IMR-90 (cell line): Measurements from ENCODE around the gene CD8B2. TPM values are rescaled to one million over a fixed set of nuclear protein-coding genes. Genes with fewer than 3 reads are reported as not detected.

Experiments used
- ATAC-seq: fragments of 200-7000 bp; cut with Tn5 transposase; 2 replicates; pipeline ENCODE4 v1.9.1; 2020; ENCODE audit warnings: low read depth, mild to moderate bottlenecking, moderate library complexity
- BruUV-seq: library from RNA; stranded (reverse); fragments of 400-500 nt; replicated peaks from 2 replicates; lab custom pipeline; 2021; lab: Mats Ljungman, UMichigan
- CTCF ChIA-PET: fragments of 300-600 bp; formaldehyde crosslinking; extraction: SDS; loops from one replicate; lab custom pipeline; 2021; ENCODE audit warnings: antibody characterized with exemption; lab: Yijun Ruan, JAX
- POLR2A ChIA-PET: fragments of 300-600 bp; sonication (Branson Sonifier 250); formaldehyde crosslinking; loops from one replicate; lab custom pipeline; 2022; ENCODE audit warnings: antibody characterized with exemption; ENCODE audit not compliant: unreplicated experiment; lab: Charles Lee
- DNase-seq: peaks from one replicate; pipeline ENCODE4 v3.0.0; 2013
- H2AFZ ChIP-seq: replicated peaks from 2 replicates; pipeline ENCODE3; 2013; ENCODE audit warnings: low read length, mild to moderate bottlenecking; ENCODE audit not compliant: poor library complexity
- H2AK5ac ChIP-seq: 2 replicates; pipeline ENCODE4 v1.6.1; 2013; ENCODE audit warnings: low read depth, low read length, inconsistent platforms
- H2AK9ac ChIP-seq: replicated peaks from 2 replicates; pipeline ENCODE3; 2013; ENCODE audit warnings: mild to moderate bottlenecking, low read depth, low read length, moderate library complexity; ENCODE audit not compliant: poor library complexity
- H2BK120ac ChIP-seq: 2 replicates; pipeline ENCODE4 v1.6.1; 2013; ENCODE audit warnings: low read depth, low read length, inconsistent platforms
- H2BK15ac ChIP-seq: 3 replicates; pipeline ENCODE4 v1.6.1; 2013; ENCODE audit warnings: low read depth, low read length, inconsistent platforms
- H2BK20ac ChIP-seq: 2 replicates; pipeline ENCODE4 v1.6.1; 2013; ENCODE audit warnings: low read depth, mild to moderate bottlenecking, inconsistent platforms, low read length, moderate library complexity
- H2BK5ac ChIP-seq: 2 replicates; pipeline ENCODE4 v1.6.1; 2013; ENCODE audit warnings: mild to moderate bottlenecking, low read depth, low read length, inconsistent platforms; ENCODE audit not compliant: poor library complexity, severe bottlenecking
- H3K14ac ChIP-seq: replicated peaks from 2 replicates; pipeline ENCODE4 v1.6.1; 2013; ENCODE audit warnings: low read depth, low read length, inconsistent platforms
- H3K18ac ChIP-seq: 2 replicates; pipeline ENCODE4 v1.6.1; 2013; ENCODE audit warnings: low read depth, low read length, control low read depth
- H3K23ac ChIP-seq: 2 replicates; pipeline ENCODE4 v1.6.1; 2013; ENCODE audit warnings: low read depth, low read length, inconsistent platforms
- H3K27ac ChIP-seq: 2 replicates; pipeline ENCODE4 v1.5.1; 2013; ENCODE audit warnings: mild to moderate bottlenecking, control low read depth, low read length; ENCODE audit not compliant: insufficient read depth
- H3K27me3 ChIP-seq: 2 replicates; pipeline ENCODE4 v1.6.1; 2013; ENCODE audit warnings: low read length; ENCODE audit not compliant: control insufficient read depth, insufficient read depth
- H3K36me3 ChIP-seq: 2 replicates; pipeline ENCODE4 v1.6.1; 2013; ENCODE audit warnings: low read length, mixed read lengths; ENCODE audit not compliant: control insufficient read depth, insufficient read depth
- H3K4ac ChIP-seq: 2 replicates; pipeline ENCODE4 v1.6.1; 2013; ENCODE audit warnings: low read depth, low read length, inconsistent platforms
- H3K4me1 ChIP-seq: 2 replicates; pipeline ENCODE4 v1.6.1; 2013; ENCODE audit warnings: low read length, mixed read lengths; ENCODE audit not compliant: control insufficient read depth, insufficient read depth
- H3K4me2 ChIP-seq: 2 replicates; pipeline ENCODE4 v1.6.1; 2013; ENCODE audit warnings: low read depth, mild to moderate bottlenecking, control low read depth, low read length, moderate library complexity
- H3K4me3 ChIP-seq: 2 replicates; pipeline ENCODE4 v1.5.1; 2013; ENCODE audit warnings: low read depth, mild to moderate bottlenecking, control low read depth, low read length, moderate library complexity; ENCODE audit not compliant: insufficient read depth
- H3K56ac ChIP-seq: 2 replicates; pipeline ENCODE4 v1.6.1; 2013; ENCODE audit warnings: low read length, inconsistent platforms; ENCODE audit not compliant: insufficient read depth; ENCODE audit errors: extremely low read depth
- H3K79me1 ChIP-seq, 2 experiments: 2 replicates each; pipeline ENCODE4 v1.6.1; 2013; ENCODE audit warnings: low read length in 2 of 2, inconsistent platforms in 1 of 2, low read depth in 1 of 2
- H3K9ac ChIP-seq: 2 replicates; pipeline ENCODE4 v1.6.1; 2013; ENCODE audit warnings: low read depth, low read length, control low read depth
- H3K9me1 ChIP-seq: 2 replicates; pipeline ENCODE4 v1.6.1; 2013; ENCODE audit warnings: low read length, inconsistent platforms; ENCODE audit not compliant: insufficient read depth
- H3K9me3 ChIP-seq: 2 replicates; pipeline ENCODE4 v1.6.1; 2013; ENCODE audit warnings: low read length; ENCODE audit not compliant: control insufficient read depth, insufficient read depth
- H4K20me1 ChIP-seq: 2 replicates; pipeline ENCODE4 v1.6.1; 2013; ENCODE audit warnings: low read length, inconsistent platforms; ENCODE audit not compliant: insufficient read depth
- H4K5ac ChIP-seq: 2 replicates; pipeline ENCODE4 v1.6.1; 2013; ENCODE audit warnings: mild to moderate bottlenecking, low read depth, low read length, control low read depth
- H4K8ac ChIP-seq, 2 experiments: 2 replicates each; pipeline ENCODE4 v1.6.1; 2013; ENCODE audit warnings: low read depth in 2 of 2, low read length in 2 of 2, control low read depth in 1 of 2, inconsistent platforms in 1 of 2
- H4K91ac ChIP-seq: 2 replicates; pipeline ENCODE4 v1.6.1; 2013; ENCODE audit warnings: low read depth, low read length, inconsistent platforms; ENCODE audit not compliant: insufficient read depth
- BHLHE40 ChIP-seq: fragments of 150-350 bp; IDR thresholded peaks from 2 replicates; pipeline ENCODE4 v1.6.1; 2016; ENCODE audit warnings: mild to moderate bottlenecking, low read depth, low read length
- CEBPB ChIP-seq: IDR thresholded peaks from 2 replicates; pipeline ENCODE4 v1.6.1; 2012; ENCODE audit warnings: low read depth, low read length, improper control_type of control experiment
- CHD1 ChIP-seq: IDR thresholded peaks from 2 replicates; pipeline ENCODE4 v1.6.1; 2012; ENCODE audit warnings: low read depth, low read length, improper control_type of control experiment
- CTCF ChIP-seq: conservative IDR thresholded peaks from 2 replicates; pipeline ENCODE4 v1.5.1; 2012; ENCODE audit warnings: mild to moderate bottlenecking, low read depth, low read length, improper control_type of control experiment
- ELK1 ChIP-seq: fragments of 150-350 bp; IDR thresholded peaks from 2 replicates; pipeline ENCODE4 v1.6.1; 2016; ENCODE audit warnings: low read depth, mild to moderate bottlenecking, low read length, moderate library complexity, borderline replicate concordance
- FOS ChIP-seq: fragments of 150-350 bp; IDR thresholded peaks from 2 replicates; pipeline ENCODE4 v1.6.1; 2016; ENCODE audit warnings: low read depth, low read length
- MAFK ChIP-seq: IDR thresholded peaks from 2 replicates; pipeline ENCODE4 v1.6.1; 2012; ENCODE audit warnings: low read depth, low read length, improper control_type of control experiment
- MAZ ChIP-seq: IDR thresholded peaks from 2 replicates; pipeline ENCODE4 v1.6.1; 2012; ENCODE audit warnings: low read depth, mild to moderate bottlenecking, low read length, improper control_type of control experiment, moderate library complexity, borderline replicate concordance
- MXI1 ChIP-seq: IDR thresholded peaks from 2 replicates; pipeline ENCODE4 v1.6.1; 2012; ENCODE audit warnings: low read depth, mild to moderate bottlenecking, low read length, moderate library complexity, borderline replicate concordance
- NFE2L2 ChIP-seq: fragments of 150-350 bp; IDR thresholded peaks from 2 replicates; pipeline ENCODE4 v1.6.1; 2016; ENCODE audit warnings: low read depth, mild to moderate bottlenecking, low read length
- POLR2A ChIP-seq: IDR thresholded peaks from 2 replicates; pipeline ENCODE4 v1.6.1; 2012; ENCODE audit warnings: mild to moderate bottlenecking, low read depth, low read length
- RAD21 ChIP-seq: IDR thresholded peaks from 2 replicates; pipeline ENCODE4 v1.6.1; 2012; ENCODE audit warnings: low read length, improper control_type of control experiment
- RCOR1 ChIP-seq: IDR thresholded peaks from 2 replicates; pipeline ENCODE4 v1.6.1; 2012; ENCODE audit warnings: mild to moderate bottlenecking, low read length, improper control_type of control experiment; ENCODE audit not compliant: insufficient replicate concordance
- RFX5 ChIP-seq: IDR thresholded peaks from 2 replicates; pipeline ENCODE4 v1.8.0; 2012; ENCODE audit warnings: low read depth, mild to moderate bottlenecking, low read length, moderate library complexity
- SMC3 ChIP-seq: fragments of 150-350 bp; IDR thresholded peaks from 2 replicates; pipeline ENCODE4 v1.6.1; 2016; ENCODE audit warnings: low read depth, mild to moderate bottlenecking, antibody characterized with exemption, low read length, moderate library complexity
- USF2 ChIP-seq: fragments of 150-350 bp; IDR thresholded peaks from 2 replicates; pipeline ENCODE4 v1.6.1; 2017; ENCODE audit warnings: mild to moderate bottlenecking, antibody characterized with exemption, low read length, low read depth
- WGBS, 2 experiments: methylation state at CpG; one replicate each; pipeline versions ENCODE4 v1.1.5 to v1.1.7; 2013; ENCODE audit warnings: missing lambda C conversion rate in 2 of 2; ENCODE audit not compliant: insufficient read length in 1 of 2; ENCODE audit errors: extremely low coverage in 2 of 2; 5-methylcytosine and 5-hydroxymethylcytosine counted together
- dilution Hi-C: fragments of 300-500 bp; cut with HindIII; formaldehyde crosslinking; loops from one replicate; pipeline ENCODE4 v1.14.3; 2018; ENCODE audit warnings: low sequenced_read_pairs; ENCODE audit not compliant: unreplicated experiment
- in situ Hi-C: fragments of 300-500 bp; cut with MboI; formaldehyde crosslinking; loops from 3 replicates; pipeline ENCODE4 v1.14.3; 2019; ENCODE audit warnings: low sequenced_read_pairs, inconsistent platforms, mixed read lengths
- intact Hi-C: fragments of 100-400 bp; cut with micrococcal nuclease; formaldehyde crosslinking; loops from 2 replicates; pipeline ENCODE4 v1.10.0; 2022
- polyA plus RNA-seq, 3 experiments: library from polyadenylated mRNA; depleted of rRNA; stranded (reverse); fragments of >200 nt; gene quantifications; 2 replicates each; pipeline ENCODE4 v1.2.3, GENCODE V29; 2012; ENCODE audit warnings: low replicate concordance in 1 of 3
- total RNA-seq: library from RNA; depleted of rRNA; stranded (reverse); fragments of >200 nt; gene quantifications from 2 replicates; pipeline ENCODE4 v1.2.3, GENCODE V29; 2012

The CD8B2 gene
- total and polyA plus RNA-seq, 2 of the 4 experiments (the other 2 are of a cell fraction), result not detected

GRCh38 chr2:106553321-106553720 is 66.2 kb downstream of the CD8B2 start:
- intact Hi-C loops, result no loop called here
- no peak overlapping the region for H3K14ac ChIP-seq
- H3K18ac ChIP-seq, result no peak overlapping the region
- H2AFZ ChIP-seq, result no peak overlapping the region
- ChIA-PET CTCF (no interaction called here), POLR2A (no interaction called here)
- no peak overlapping the region for H2BK5ac ChIP-seq
- H3K9me1 ChIP-seq, result no peaks in the 10 kb centered on the region
- no peaks in the 10 kb centered on the region for H3K9me3 ChIP-seq
- no peak overlapping the region for H3K9ac ChIP-seq
- H2AK9ac ChIP-seq, result no peak overlapping the region
- no peak overlapping the region for H2BK120ac ChIP-seq
- no peaks in the 10 kb centered on the region for H3K79me1 ChIP-seq
- no peaks in the 10 kb centered on the region for H4K20me1 ChIP-seq
- in situ Hi-C loops, result no loop called here
- no peak overlapping the region for H4K5ac ChIP-seq
- no peak overlapping the region for H4K8ac ChIP-seq
- TF ChIP-seq NFE2L2 (no peak), ELK1 (no peak), CTCF (no peak), FOS (no peak), POLR2A (no peak), CHD1 (no peak), BHLHE40 (no peak), RAD21 (no peak), CEBPB (no peak), SMC3 (no peak), RFX5 (no peak), RCOR1 (no peak), MAFK (no peak), USF2 (no peak), MAZ (no peak), MXI1 (no peak)
- H2AK5ac ChIP-seq, result no peak overlapping the region
- H3K27me3 ChIP-seq, result no peaks in the 10 kb centered on the region
- WGBS, 2 experiments, result 24% methylated on average over 2 of the region's 6 CpGs; no CpG with 5 or more reads in 1 of the 2 experiments
- no peak overlapping the region for H3K56ac ChIP-seq
- H3K4me1 ChIP-seq, result no peaks in the 10 kb centered on the region
- no peak overlapping the region for H3K4me2 ChIP-seq
- no peak overlapping the region for H4K91ac ChIP-seq
- no peaks in the 10 kb centered on the region for H3K36me3 ChIP-seq
- no peak overlapping the region for H3K23ac ChIP-seq
- DNase-seq, result no peak
- dilution Hi-C loops, result no loop called here
- H3K4ac ChIP-seq, result no peak overlapping the region
- no peak overlapping the region for H2BK15ac ChIP-seq
- H3K27ac ChIP-seq, result no peak overlapping the region
- no peak overlapping the region for H3K4me3 ChIP-seq
- H2BK20ac ChIP-seq, result no peak overlapping the region
- ATAC-seq, result no peak
- BruUV-seq, result no TSS peak
